Memory B cell (primary cell): ENCODE measurements around the gene CEACAM8.
"Not testable (repeated sequence)": the region's sequence is repeated elsewhere in the genome, so short reads cannot be mapped to it uniquely, and the experiment has no call there.

Experiments used
- ATAC-seq: fragments of 150-1000 bp; cut with Tn5 transposase; 2 replicates; pipeline ENCODE4 v1.10.0; 2021; ENCODE audit warnings: low read depth, mild to moderate bottlenecking, moderate library complexity
- DNase-seq, 2 donors: peaks; one replicate each; pipeline ENCODE4 v3.0.0; 2022; ENCODE audit warnings: low spot score in 2 of 2
- H3K27ac Mint-ChIP-seq: one replicate; pipeline ENCODE4 v1.8.0; 2022; ENCODE audit warnings: mild to moderate bottlenecking, moderate library complexity, mixed read lengths
- H3K27me3 Mint-ChIP-seq: one replicate; pipeline ENCODE4 v1.8.0; 2022; ENCODE audit warnings: mixed read lengths
- H3K36me3 Mint-ChIP-seq: one replicate; pipeline ENCODE4 v1.8.0; 2022; ENCODE audit warnings: mild to moderate bottlenecking, mixed read lengths
- H3K4me1 Mint-ChIP-seq: one replicate; pipeline ENCODE4 v1.8.0; 2022; ENCODE audit warnings: mixed read lengths
- H3K4me3 Mint-ChIP-seq: one replicate; pipeline ENCODE4 v1.8.0; 2022; ENCODE audit warnings: mild to moderate bottlenecking, moderate library complexity, mixed read lengths
- H3K9me3 Mint-ChIP-seq: one replicate; pipeline ENCODE4 v1.8.0; 2022; ENCODE audit warnings: mixed read lengths

CEACAM8 gene

GRCh38 chr19:42594617-42595489, at the start of gene CEACAM8:
TSS of gene CEACAM8 (minus strand) at chr19:42594924. CDS start at chr19:42594828, 96 bp downstream.
- Mint-ChIP-seq H3K4me1 (peaks cover 8% of the 10 kb centered on the region), H3K4me3 (no peak within 1 kb of the TSS), H3K9me3 (no peaks in the 10 kb centered on the region), H3K27me3 (peaks cover 8% of the 10 kb centered on the region), H3K36me3 (no peaks in the 10 kb centered on the region), H3K27ac (no peak within 1 kb of the TSS)
- no peak for ATAC-seq
- DNase-seq = no peak

GRCh38 chr19:42639324-42640092, 44.8 kb upstream of the CEACAM8 start:
- not testable (repeated sequence) for DNase-seq, H3K4me1 Mint-ChIP-seq, H3K4me3 Mint-ChIP-seq, H3K36me3 Mint-ChIP-seq, H3K27me3 Mint-ChIP-seq, H3K9me3 Mint-ChIP-seq, H3K27ac Mint-ChIP-seq, ATAC-seq

- Mint-ChIP-seq H3K27me3 (peaks cover 16% of the 10 kb centered on the region), H3K9me3 (no peaks in the 10 kb centered on the region), H3K36me3 (no peaks in the 10 kb centered on the region), H3K4me3 (no peak overlapping the region), H3K27ac (no peak overlapping the region), H3K4me1 (no peaks in the 10 kb centered on the region)
- ATAC-seq = no peak
- DNase-seq = no peak
Measured at GRCh38 chr19:42635233-42635539, 40.5 kb upstream of the CEACAM8 start.

- H3K27me3 Mint-ChIP-seq = peaks cover 16% of the 10 kb centered on the region
- no peak overlapping the region for H3K27ac Mint-ChIP-seq
- H3K4me3 Mint-ChIP-seq = no peak overlapping the region
- ATAC-seq = no peak
- H3K9me3 Mint-ChIP-seq = no peaks in the 10 kb centered on the region
- no peaks in the 10 kb centered on the region for H3K36me3 Mint-ChIP-seq
- peak in 1 of 2 donors; percentile 22 for DNase-seq
- no peaks in the 10 kb centered on the region for H3K4me1 Mint-ChIP-seq
Measured at GRCh38 chr19:42634409-42635232, 39.9 kb upstream of the CEACAM8 start.

GRCh38 chr19:42629191-42629590, 34.5 kb upstream of the CEACAM8 start:
- Mint-ChIP-seq H3K27me3 (peaks cover 19% of the 10 kb centered on the region), H3K27ac (no peak overlapping the region), H3K4me1 (no peaks in the 10 kb centered on the region), H3K36me3 (no peaks in the 10 kb centered on the region), H3K4me3 (no peak overlapping the region), H3K9me3 (no peaks in the 10 kb centered on the region)
- ATAC-seq (no peak), DNase-seq (no peak)

GRCh38 chr19:42628411-42629140, 33.9 kb upstream of the CEACAM8 start:
- Mint-ChIP-seq H3K4me1 (no peaks in the 10 kb centered on the region), H3K36me3 (no peaks in the 10 kb centered on the region), H3K27me3 (peaks cover 19% of the 10 kb centered on the region), H3K9me3 (no peaks in the 10 kb centered on the region), H3K4me3 (no peak overlapping the region), H3K27ac (no peak overlapping the region)
- no peak for ATAC-seq
- DNase-seq = no peak

- Mint-ChIP-seq H3K36me3 (no peaks in the 10 kb centered on the region), H3K4me1 (no peaks in the 10 kb centered on the region), H3K4me3 (no peak overlapping the region), H3K27me3 (peaks cover 14% of the 10 kb centered on the region), H3K27ac (no peak overlapping the region), H3K9me3 (no peaks in the 10 kb centered on the region)
- ATAC-seq = no peak
- no peak for DNase-seq
Measured at GRCh38 chr19:42627916-42628315, 33.2 kb upstream of the CEACAM8 start.

GRCh38 chr19:42626181-42626580, 31.5 kb upstream of the CEACAM8 start:
- no peak for DNase-seq
- no peak overlapping the region for H3K27ac Mint-ChIP-seq
- no peaks in the 10 kb centered on the region for H3K36me3 Mint-ChIP-seq
- H3K9me3 Mint-ChIP-seq = no peaks in the 10 kb centered on the region
- H3K4me1 Mint-ChIP-seq = no peaks in the 10 kb centered on the region
- H3K27me3 Mint-ChIP-seq = peaks cover 10% of the 10 kb centered on the region
- H3K4me3 Mint-ChIP-seq = no peak overlapping the region
- ATAC-seq = no peak

GRCh38 chr19:42619271-42619670, 24.5 kb upstream of the CEACAM8 start:
- no peaks in the 10 kb centered on the region for H3K9me3 Mint-ChIP-seq
- DNase-seq = no peak
- no peak for ATAC-seq
- no peak overlapping the region for H3K4me3 Mint-ChIP-seq
- no peak overlapping the region for H3K27ac Mint-ChIP-seq
- H3K36me3 Mint-ChIP-seq = no peaks in the 10 kb centered on the region
- H3K27me3 Mint-ChIP-seq = peaks cover 11% of the 10 kb centered on the region
- H3K4me1 Mint-ChIP-seq = no peaks in the 10 kb centered on the region

GRCh38 chr19:42613666-42614065, 18.9 kb upstream of the CEACAM8 start:
- Mint-ChIP-seq H3K36me3 (no peaks in the 10 kb centered on the region), H3K27ac (no peak overlapping the region), H3K27me3 (peaks cover 9% of the 10 kb centered on the region), H3K4me1 (no peaks in the 10 kb centered on the region), H3K9me3 (no peaks in the 10 kb centered on the region), H3K4me3 (no peak overlapping the region)
- ATAC-seq (no peak), DNase-seq (no peak)

- H3K9me3 Mint-ChIP-seq, H3K27ac Mint-ChIP-seq, ATAC-seq, H3K4me1 Mint-ChIP-seq, H3K4me3 Mint-ChIP-seq, DNase-seq, H3K36me3 Mint-ChIP-seq: not testable (repeated sequence)
- H3K27me3 Mint-ChIP-seq = peaks cover 15% of the 10 kb centered on the region
Measured at GRCh38 chr19:42610401-42610915, 15.7 kb upstream of the CEACAM8 start.

- no peak overlapping the region for H3K27ac Mint-ChIP-seq
- H3K4me3 Mint-ChIP-seq = no peak overlapping the region
- peak in 1 of 2 donors; percentile 30 for DNase-seq
- ATAC-seq = no peak
- peaks cover 2% of the 10 kb centered on the region for H3K4me1 Mint-ChIP-seq
- H3K9me3 Mint-ChIP-seq = peaks cover 1% of the 10 kb centered on the region
- H3K27me3 Mint-ChIP-seq = peaks cover 17% of the 10 kb centered on the region
- no peaks in the 10 kb centered on the region for H3K36me3 Mint-ChIP-seq
Measured at GRCh38 chr19:42606660-42607351, 12.1 kb upstream of the CEACAM8 start.
